Stimulated activated CD4-positive, alpha-beta T cell treated with anti-CD3 and anti-CD28 coated beads, Interleukin-4, amount 100 ng/mL, for 1 hour (primary cell): ENCODE results near the gene KRTAP1-1.
"Not testable (repeated sequence)": the region's sequence is repeated elsewhere in the genome, so short reads cannot be mapped to it uniquely, and the experiment has no call there.

Source experiments
- DNase-seq: peaks from one replicate; pipeline ENCODE4 v3.0.0-alpha.2; 2020

The KRTAP1-1 gene, protein sequence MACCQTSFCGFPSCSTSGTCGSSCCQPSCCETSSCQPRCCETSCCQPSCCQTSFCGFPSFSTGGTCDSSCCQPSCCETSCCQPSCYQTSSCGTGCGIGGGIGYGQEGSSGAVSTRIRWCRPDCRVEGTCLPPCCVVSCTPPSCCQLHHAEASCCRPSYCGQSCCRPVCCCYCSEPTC

DNA sequence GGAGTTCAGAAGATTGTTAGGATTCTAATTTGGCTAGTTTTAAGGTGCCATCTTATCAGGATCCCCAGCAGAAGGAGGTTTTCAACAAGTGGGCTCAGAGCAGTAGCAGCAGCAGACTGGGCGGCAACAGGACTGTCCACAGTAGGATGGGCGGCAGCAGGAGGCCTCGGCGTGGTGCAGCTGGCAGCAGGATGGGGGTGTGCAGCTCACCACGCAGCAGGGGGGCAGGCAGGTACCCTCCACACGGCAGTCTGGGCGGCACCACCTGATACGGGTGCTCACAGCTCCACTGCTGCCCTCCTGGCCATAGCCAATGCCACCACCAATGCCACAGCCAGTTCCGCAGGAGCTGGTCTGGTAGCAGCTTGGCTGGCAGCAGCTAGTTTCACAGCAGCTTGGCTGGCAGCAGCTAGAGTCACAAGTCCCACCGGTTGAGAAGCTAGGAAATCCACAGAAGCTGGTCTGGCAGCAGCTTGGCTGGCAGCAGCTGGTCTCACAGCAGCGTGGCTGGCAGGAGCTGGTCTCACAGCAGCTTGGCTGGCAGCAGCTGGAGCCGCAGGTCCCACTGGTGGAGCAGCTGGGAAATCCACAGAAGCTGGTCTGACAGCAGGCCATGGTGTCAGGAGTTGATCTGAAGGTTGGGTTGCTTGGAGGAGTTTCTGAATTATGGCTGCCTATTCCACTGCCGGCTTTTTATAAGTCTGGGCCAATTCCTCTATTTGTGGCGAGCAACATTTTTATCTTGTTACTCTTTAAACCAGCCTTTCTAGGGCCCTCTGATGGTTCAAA lies at the start of gene KRTAP1-1:
KRTAP1-1 (minus strand) TSS at position 668 of the 789 bp plus-strand sequence; CDS start at position 615, 53 bp downstream.
- DNase-seq = not testable (repeated sequence)

DNA sequence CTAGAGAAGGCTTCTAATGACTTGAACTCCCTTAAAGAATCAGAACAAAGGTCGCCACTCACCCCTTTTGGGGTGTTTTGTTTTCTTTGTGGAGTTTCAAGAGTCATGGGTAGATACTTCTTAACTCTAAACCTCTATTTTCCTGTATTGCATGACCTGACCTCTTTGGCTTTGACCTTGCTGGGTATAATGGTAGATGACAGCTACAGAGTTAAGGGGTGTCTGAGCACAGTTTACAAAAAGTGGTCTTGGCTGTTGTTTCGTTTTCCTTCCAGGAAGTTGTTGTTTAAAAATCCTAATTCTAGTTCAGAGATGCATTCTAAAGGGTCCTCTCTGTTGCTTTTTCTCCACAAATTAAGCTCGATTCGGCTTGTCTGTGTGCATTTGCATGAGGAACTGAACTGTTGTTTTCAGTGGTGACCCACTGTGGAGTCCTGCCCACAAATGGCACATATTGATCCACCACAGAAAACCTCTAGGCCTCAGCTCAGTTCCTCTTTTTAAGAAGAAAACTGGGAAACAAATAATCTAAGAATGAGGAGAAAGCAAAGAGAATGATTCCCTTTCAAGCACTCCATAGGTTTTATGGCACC lies 47.6 kb upstream of the KRTAP1-1 start:
- not testable (repeated sequence) for DNase-seq

DNA sequence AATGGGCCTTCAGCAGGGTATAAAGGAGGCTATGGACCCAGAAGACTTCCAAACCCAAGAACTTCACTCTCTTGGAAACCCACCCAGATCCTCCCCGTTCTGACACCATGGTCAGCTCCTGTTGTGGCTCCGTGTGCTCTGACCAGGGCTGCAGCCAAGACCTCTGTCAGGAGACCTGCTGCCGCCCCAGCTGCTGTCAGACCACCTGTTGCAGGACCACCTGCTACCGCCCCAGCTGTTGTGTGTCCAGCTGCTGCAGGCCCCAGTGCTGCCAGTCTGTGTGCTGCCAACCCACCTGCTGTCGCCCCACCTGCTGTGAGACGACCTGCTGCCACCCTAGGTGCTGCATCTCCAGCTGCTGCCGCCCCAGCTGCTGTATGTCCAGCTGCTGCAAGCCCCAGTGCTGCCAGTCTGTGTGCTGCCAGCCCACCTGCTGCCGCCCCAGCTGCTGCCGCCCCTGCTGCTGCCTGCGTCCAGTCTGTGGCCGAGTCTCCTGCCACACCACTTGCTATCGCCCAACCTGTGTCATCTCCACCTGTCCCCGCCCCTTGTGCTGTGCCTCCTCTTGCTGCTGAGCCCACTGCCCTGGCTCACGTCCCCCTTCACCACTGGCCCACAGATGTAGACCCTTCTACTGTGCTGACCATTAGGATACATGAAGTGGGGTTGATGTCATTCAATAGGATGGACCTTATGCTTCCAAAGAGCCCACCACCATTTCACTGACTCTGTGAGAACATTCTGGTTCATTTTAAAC lies 43.0 kb upstream of the KRTAP1-1 start, which contains the start of gene KRTAP4-7:
KRTAP4-7 (plus strand) TSS at position 51 of the 757 bp plus-strand sequence; CDS start at position 108, 57 bp downstream.
- not testable (repeated sequence) for DNase-seq

DNA sequence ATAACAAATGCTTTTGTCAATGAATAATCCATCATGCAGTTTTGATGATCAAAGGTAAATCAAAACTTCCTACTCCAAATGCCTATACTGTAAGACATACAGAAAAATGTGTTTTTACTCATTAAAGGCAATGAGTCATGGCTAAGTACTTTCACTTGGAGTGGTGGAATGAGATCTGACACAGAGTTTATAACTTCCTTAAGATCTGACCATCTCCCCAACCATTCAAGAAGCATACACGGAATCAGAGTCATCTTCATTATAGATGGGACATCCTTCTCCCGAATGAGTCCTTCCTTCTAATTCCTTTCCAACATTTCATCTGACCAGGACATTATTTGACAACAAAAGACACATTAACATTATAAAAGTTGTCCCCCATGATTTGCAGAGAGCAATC lies 42.2 kb upstream of the KRTAP1-1 start:
- DNase-seq = not testable (repeated sequence)

DNA sequence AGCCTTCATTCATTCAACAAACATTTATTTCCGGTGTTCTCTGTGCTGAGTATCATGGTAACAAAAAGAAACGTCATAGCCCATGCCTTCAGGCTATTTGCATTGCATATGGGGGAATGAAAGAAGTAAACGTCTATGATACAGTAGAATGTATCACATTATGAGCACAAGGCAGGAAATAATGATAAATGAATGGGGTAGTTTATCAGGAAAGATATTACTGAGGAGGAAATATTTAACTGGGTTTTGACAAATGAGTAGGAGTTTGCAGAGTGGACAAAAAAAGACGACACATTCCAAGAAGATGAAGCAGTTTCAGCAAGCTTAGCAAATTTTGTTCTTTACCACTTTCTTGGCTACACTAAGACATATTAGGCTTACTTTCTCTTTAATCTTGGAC lies 41.4 kb upstream of the KRTAP1-1 start:
- DNase-seq = no peak

DNA sequence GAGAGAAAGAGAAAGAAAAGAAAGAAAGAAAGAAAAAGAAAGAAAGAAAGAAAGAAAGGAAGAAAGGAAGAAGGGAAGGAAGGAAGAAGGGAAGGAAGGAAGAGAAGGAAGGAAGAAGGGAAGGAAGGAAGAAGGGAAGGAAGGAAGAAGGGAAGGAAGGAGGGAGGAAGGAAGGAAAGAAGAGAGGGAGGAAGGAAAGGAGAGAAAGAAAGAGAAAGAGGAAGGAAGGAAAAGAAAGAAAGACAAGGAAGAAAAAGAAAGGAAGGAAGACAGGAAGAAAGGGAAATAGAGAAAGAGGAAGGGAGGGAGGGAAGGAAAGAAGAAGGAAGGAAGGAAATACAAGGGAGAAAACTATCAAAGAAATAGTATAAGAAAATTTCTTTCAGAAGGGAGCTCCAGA lies 35.5 kb upstream of the KRTAP1-1 start:
- DNase-seq = no peak

DNA sequence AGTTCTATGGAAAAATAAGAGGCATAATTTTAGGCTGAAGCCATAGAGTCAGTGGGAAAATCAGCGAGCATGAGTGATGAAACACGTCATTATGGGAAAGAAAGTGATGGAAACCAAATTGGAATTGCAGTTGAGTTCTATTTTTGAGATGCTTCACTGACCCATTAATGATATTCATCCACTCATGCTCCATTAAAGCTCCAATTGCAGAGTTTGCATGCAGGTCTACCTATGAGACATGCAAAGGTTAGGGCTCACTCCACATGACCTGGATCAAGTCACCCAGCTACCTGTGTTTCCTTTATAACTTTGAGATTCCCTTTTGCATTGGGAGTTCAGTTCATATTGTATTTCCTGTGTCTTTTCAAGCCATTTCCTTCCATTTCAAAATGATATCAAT lies 32.4 kb upstream of the KRTAP1-1 start:
- no peak for DNase-seq

DNA sequence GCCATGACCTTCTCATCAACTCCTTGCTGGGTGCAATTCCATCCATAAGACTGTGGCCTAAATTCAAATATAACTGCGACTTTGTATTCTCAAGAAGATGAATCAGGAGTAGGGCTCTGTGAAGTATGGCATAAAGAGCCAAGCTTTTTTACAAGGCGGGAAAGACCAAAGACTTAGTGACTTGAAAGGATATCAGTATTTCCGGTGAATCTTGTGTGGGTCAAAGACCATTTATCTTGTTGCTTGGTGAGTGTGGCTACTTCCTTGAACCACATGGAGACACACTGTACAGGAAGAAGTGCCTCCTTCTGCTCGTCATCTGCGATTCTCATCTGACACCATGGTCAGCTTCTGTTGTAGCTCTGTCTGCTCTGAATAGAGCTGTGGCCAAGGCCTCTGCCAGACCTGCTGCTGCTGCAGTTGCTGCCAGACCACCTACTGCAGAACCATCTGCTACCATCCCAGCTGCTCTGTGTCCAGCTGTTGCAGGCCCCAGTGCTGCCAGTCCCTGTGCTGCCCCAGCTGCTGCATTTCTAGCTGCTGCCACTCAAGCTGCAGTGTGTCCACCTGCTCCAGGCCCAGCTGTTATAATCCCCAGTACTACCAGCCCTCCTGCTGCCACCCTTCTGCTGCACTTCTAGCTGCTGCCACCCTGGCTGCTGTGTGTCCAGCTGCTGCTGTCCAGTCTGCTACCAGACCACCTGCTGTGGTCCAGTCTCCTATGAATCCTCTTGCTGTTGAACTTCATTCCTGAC lies 30.5 kb upstream of the KRTAP1-1 start:
- DNase-seq = no peak

DNA sequence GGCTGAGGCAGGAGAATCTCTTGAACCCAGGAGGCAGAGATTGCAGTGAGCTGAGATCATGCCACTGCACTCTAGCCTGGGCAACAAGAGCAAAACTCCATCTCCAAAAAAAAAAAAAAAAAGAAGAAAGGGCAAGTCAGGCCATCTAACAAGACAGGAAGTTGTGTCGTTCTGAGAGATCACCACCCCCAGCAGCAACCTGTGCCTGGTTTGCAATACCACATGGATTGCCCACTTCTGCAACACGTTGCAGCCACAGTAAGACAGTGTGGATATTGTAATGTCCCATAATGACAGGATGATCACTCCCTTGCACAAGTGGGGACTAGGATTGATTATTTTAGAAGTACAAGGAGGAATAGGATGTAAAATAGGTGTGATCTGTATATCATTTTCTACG lies 27.8 kb upstream of the KRTAP1-1 start:
- no peak for DNase-seq

DNA sequence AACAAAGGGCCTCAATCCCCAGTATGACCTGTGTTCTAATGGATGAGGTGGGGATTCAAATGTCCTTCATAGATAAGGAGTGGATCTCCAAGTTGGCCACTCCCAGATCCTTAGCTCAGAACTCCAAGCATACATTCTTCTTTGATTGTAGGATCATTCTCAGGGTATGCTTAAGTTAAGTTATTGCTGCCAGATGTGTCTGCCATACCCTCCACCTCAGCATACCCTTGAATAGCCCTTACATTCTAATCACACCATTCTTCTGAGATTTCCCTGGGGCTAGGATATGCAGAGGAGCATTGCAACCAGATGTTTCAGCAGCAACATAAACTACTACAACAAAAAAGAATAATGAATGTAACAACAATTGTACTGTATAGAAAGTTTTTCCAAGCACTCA lies 26.0 kb upstream of the KRTAP1-1 start:
- DNase-seq = no peak

DNA sequence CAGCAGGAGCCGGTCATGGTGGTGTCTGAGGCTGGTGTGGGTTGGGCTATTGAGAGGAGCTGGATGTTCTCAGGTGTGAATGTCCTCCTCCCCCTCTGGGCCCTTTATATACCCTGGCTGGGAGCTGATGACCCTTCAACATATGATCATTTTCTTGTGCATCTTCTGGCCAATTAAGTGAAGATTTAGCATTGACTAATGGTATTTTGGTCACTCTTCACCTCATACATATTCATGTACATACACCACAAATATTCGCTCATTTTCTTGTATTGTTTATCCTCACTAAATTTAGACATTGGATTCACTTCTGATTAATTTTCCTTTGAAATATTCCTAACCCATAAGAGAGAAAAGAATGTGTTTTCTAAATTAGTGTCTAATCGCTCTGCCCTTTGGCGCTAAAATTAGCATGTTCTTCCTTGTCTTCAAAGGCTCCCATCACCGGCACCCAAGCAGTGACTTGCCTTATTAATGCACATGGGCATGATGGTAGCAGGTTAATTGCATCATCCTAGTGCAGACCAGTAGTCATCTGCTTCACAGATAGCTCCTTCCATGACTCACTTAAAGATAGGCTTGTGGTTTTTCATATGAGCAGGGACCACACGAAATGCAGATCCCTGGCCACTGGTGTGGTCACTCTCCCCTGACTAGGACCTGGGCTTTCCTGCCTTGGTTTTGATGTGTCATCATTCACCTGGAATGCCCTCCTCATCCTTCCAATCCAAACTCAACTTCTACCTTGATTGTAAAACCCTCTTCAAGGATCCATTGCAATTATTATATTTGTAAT lies 24.8 kb upstream of the KRTAP1-1 start, which contains the start of gene KRTAP2-4:
KRTAP2-4 (minus strand) TSS at position 51 of the 796 bp plus-strand sequence; CDS start at position 17, 34 bp downstream.
- DNase-seq = no peak

DNA sequence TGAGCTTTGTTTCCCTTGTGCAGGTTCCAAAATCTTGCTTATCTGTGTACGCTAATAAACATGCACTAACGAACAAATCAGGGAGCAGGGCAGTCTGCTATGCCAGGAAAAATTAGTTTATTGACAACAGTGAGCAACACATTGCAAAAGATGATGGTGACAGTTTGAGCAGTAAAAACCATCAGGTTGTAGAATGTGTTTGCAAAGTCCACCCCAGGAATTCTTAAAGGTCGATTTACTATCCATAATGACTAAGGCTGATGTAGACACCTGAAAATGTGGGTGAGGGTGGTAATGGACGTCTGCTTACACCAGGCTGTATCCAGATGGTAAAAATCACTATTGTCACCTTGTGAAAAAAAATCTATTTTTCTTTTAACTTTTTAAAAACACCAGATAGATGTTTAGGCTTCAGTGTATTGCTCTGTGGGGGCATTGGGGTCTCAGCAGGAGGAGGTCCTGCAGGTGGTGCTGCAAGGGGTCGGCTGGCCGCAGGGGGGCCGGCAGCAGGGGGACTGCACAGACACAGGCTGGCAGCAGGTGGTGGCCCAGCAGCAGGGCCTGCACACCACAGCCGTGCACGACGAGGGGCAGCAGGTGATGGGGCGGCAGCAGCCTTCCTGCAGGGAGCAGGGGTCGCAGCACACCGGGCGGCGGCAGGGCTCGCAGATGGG lies 23.9 kb upstream of the KRTAP1-1 start:
- DNase-seq = not testable (repeated sequence)

DNA sequence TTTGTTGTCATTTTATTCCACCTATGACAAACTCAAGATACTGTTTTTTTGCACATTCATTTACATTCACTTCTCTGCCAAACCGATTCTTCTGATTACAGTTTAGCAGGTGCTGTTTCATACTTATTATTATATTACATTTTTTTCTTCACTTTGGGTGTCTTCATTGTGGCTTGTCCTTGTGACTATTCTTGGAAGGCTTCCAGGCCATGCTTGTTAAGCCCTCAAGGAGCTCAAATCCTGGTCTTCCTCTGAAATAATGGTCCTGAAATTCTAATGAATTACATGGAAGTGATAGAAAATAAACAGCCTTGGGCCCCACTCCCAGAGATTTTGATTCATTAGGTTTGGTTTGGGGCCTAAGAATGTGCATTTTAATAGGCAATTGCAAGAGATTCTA lies 23.1 kb upstream of the KRTAP1-1 start:
- DNase-seq = no peak

DNA sequence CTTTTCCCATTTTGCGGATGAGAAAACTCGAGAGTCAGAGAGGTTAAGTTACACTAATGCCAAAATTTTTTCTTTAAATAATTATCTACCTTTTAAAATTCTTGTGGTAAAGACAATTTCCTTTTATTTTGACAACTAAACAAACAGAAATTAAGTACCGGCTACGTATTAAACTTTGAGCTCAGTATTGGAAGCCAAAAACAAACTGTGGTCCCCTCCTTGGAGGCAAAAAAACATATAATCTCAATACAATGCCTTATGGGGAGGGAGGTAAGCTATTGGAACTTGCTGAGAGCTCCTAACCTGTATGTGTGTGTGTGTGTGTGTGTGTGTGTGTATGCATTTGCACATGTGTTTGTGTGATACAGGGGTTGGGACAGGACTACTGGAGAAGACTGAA lies 22.2 kb upstream of the KRTAP1-1 start:
- no peak for DNase-seq

DNA sequence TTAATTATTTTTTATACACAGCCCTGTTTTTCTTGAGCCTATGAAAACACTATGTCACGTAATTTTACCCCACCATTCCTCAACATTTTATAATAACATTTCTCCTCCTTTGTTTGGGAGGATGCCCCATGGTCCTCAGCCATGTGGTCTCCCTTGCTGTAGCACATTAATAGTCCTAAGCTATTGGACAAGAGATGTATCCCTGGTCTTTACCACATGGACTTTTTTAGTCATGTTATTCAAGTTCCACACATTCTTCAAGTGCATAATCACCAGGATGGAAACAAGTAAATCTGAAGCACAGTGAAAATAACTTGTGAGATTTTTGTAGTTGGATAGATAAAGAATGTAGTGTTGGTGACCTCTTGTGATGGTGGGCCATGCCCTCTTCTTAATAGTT lies 20.7 kb upstream of the KRTAP1-1 start:
- DNase-seq = no peak

DNA sequence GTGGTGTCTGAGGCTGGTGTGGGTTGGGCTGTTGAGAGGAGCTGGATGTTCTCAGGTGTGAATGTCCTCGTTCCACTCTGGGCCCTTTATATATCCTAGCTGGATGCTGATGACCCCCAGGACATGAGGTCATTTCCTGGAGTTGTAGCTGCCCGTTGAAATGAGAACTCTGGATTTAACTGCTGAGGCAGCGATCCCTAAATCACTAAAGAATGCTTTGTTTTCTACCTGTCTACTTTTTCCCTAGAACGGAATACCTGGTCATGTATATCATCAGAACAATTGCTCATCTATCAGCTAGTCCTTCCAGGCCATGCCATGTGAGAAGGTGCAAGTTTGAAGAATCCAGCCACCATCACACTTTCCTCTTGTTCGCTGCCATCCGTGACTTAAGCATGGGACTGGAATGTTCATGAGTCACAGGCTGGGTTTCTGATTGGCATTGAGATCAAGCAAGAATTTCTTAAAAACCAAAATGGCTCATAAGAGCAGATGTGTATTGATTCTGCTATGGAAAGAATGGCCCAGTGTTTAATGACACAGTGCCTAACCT lies 18.9 kb upstream of the KRTAP1-1 start, which contains the start of gene KRTAP2-3:
KRTAP2-3 (minus strand) TSS at position 63 of the 553 bp plus-strand sequence. CDS start 64 bp downstream, outside the sequence.
- DNase-seq = no peak

DNA sequence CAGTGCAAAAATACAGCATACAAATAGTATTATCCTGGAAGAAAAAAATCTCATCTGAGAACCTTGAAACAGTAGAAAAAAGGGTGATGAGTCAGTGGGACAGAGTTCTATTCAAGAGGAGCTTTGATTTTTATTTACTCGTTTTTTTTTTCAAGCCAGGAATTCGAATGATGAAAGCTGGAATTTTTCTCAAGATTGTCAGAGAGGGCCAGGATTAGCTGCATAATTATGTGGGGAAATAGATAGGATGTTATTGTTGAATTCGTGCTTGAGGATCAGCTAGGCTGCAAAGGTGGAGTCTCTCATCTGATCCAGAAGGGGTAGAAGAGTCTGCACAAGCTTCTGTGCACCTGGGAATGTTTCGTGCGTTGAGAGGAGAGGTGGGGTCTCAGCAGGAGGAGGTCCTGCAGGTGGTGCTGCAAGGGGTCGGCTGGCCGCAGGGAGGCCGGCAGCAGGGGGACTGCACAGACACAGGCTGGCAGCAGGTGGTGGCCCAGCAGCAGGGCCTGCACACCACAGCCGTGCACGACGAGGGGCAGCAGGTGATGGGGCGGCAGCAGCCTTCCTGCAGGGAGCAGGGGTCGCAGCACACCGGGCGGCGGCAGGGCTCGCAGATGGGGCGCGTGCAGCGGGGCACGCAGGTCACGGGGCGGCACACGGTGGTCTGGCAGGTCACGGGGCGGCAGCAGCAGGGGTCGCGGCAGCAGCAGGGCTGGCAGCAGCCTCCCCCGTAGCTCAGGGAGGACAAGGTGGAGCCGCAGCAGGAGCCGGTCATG lies 18.2 kb upstream of the KRTAP1-1 start:
- DNase-seq = not testable (repeated sequence)

DNA sequence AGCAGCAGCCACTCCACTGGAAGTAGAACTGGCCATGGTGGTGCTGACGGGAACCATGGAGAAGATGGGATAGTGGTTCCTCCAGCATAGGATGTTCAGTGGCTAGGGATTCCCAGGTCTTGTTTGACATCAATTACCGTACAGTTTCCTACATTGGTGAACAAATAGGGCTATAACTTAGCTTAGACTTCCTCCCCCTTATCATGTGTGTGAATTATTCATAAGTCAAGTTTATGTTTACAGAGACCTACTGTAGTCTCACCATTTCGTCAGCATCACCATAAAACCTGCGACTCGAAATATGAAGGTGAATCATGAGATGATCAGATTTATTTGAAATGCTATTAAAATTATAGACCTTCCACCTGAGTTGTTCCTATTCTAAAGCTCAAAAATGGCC lies 17.5 kb upstream of the KRTAP1-1 start:
- no peak for DNase-seq

DNA sequence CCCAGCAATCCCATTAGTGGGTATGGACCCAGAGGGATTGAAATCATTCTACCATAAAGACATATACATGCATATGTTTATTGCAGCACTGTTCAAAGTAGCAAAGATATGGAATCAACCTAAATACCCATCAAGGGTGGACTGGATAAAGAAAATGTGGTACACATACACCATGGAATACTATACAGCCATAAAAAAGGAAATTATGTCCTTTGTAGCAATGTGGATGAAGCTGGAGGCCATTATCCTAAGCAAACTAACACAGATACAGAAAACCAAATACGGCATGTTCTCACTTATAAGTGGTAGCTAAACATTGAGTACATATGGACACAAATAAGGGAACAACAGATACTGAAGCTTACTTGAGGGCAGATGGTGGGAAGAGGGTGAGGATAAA lies 16.3 kb upstream of the KRTAP1-1 start:
- DNase-seq = no peak

DNA sequence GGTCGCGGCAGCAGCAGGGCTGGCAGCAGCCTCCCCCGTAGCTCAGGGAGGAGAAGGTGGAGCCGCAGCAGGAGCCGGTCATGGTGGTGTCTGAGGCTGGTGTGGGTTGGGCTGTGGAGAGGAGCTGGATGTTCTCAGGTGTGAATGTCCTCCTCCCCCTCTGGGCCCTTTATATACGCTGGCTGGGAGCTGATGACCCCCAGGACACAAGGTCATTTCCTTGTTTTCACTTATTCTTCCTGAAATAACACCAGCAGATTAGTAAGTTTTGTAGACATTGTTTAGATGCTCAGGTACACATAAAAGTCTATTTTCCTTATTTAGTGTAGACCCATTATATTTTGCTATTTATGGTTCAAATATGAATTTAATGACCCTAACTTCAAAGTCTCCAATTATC lies 13.9 kb upstream of the KRTAP1-1 start, which contains the start of gene KRTAP2-2:
KRTAP2-2 (minus strand) TSS at position 101 of the 400 bp plus-strand sequence; CDS start at position 82, 19 bp downstream.
- not testable (repeated sequence) for DNase-seq
